ENCODE results near the gene BBS9.

The BBS9 gene

GRCh38 chr7:33562996-33563395 lies 433.6 kb downstream of the BBS9 start:
- DNase-seq = no peak

GRCh38 chr7:33563651-33564050 lies 434.3 kb downstream of the BBS9 start:
- DNase-seq = no peak

GRCh38 chr7:33578166-33578565 lies 448.8 kb downstream of the BBS9 start:
- DNase-seq = no peak

GRCh38 chr7:33578881-33579672 lies 449.7 kb downstream of the BBS9 start:
- DNase-seq = no peak

GRCh38 chr7:33579673-33579960 lies 450.3 kb downstream of the BBS9 start:
- DNase-seq = no peak

- no peak for DNase-seq
Measured at GRCh38 chr7:33581236-33581635, 451.9 kb downstream of the BBS9 start.

GRCh38 chr7:33582104-33582503 lies 452.7 kb downstream of the BBS9 start:
- no peak for DNase-seq

- no peak for DNase-seq
Measured at GRCh38 chr7:33582533-33582932, 453.2 kb downstream of the BBS9 start.

GRCh38 chr7:33589911-33590310 lies 460.5 kb downstream of the BBS9 start:
- DNase-seq = no peak

GRCh38 chr7:33590916-33591315 lies 461.6 kb downstream of the BBS9 start:
- DNase-seq = no peak

- DNase-seq = no peak
Measured at GRCh38 chr7:33591490-33591889, 462.1 kb downstream of the BBS9 start.

GRCh38 chr7:33592718-33593117 lies 463.4 kb downstream of the BBS9 start:
- DNase-seq = no peak

GRCh38 chr7:33593611-33594010 lies 464.2 kb downstream of the BBS9 start:
- no peak for DNase-seq

GRCh38 chr7:33596686-33597085 lies 467.3 kb downstream of the BBS9 start:
- DNase-seq = no peak

GRCh38 chr7:33597181-33597580 lies 467.8 kb downstream of the BBS9 start:
- no peak for DNase-seq

GRCh38 chr7:33601101-33601500 lies 471.7 kb downstream of the BBS9 start:
- no peak for DNase-seq

GRCh38 chr7:33601884-33602283 lies 472.5 kb downstream of the BBS9 start:
- DNase-seq = no peak

- no peak for DNase-seq
Measured at GRCh38 chr7:33604056-33604455, 474.7 kb downstream of the BBS9 start.

GRCh38 chr7:33610918-33611317 lies 481.6 kb downstream of the BBS9 start:
- no peak for DNase-seq

- DNase-seq = no peak
Measured at GRCh38 chr7:33612442-33612841, 483.1 kb downstream of the BBS9 start.

GRCh38 chr7:33614357-33615117 lies 485.2 kb downstream of the BBS9 start:
- DNase-seq = no peak

- no peak for DNase-seq
Measured at GRCh38 chr7:33616752-33617151, 487.4 kb downstream of the BBS9 start.

- no peak for DNase-seq
Measured at GRCh38 chr7:33619264-33619663, 489.9 kb downstream of the BBS9 start.

GRCh38 chr7:33623267-33623666 lies 493.9 kb downstream of the BBS9 start:
- no peak for DNase-seq

- DNase-seq = no peak
Measured at GRCh38 chr7:33624215-33624614, 494.9 kb downstream of the BBS9 start.
